Esophagus squamous epithelium (tissue), 4 donors: ENCODE data around the gene MTCH1.

Experiments used
- CTCF ChIP-seq, 6 experiments: fragments of 450-650 bp in 4 of 6; fragments of 200-600 bp in 2 of 6; sonication (generic) in 2 of 6; IDR thresholded peaks; one replicate each; pipeline ENCODE4 v1.5.1; 2016 to 2019; ENCODE audit warnings: antibody characterized with exemption in 6 of 6, mild to moderate bottlenecking in 4 of 6, moderate library complexity in 4 of 6
- POLR2A ChIP-seq, 4 donors: fragments of 450-650 bp; IDR thresholded peaks; one replicate each; pipeline ENCODE4 v1.6.1; 2017; ENCODE audit warnings: antibody characterized with exemption in 4 of 4, mild to moderate bottlenecking in 4 of 4, moderate library complexity in 3 of 4

- TF ChIP-seq POLR2A (IDR thresholded peaks at IDR 0.05) = no peak
- TF ChIP-seq CTCF (IDR thresholded peaks at IDR 0.05) = no peak
Observed at GRCh38 chr6:36975231-36976006, 10.6 kb downstream of the MTCH1 start.
